ENCODE data around the gene RDH16.

Gene RDH16

DNA sequence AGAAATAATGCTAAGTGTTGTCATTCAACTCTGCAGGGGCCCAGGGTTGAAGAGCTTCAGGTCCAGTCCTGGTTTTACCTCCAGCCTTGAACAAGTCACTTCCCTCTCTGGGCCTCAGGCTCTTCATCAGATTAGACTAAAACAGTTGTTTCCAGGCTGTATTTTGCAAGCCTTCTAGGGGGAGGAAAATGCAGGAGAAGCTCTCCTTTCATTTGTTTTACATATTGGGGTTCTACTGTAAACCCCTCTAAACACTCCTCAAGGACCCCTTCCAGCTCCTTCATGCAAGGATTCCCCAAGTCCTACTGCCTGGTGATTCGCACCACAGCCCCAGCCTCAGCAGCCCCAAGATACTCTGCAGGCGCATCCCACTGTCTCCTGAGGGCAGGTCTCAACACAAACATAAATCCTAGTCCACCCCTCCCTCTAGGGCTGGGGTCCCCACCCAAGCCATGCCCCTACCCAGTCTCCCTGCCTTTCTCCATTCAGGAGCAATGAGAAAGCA is 25.9 kb downstream of the RDH16 start:
- H3K79me2 ChIP-seq (ENCODE audit: insufficient read depth, low read length): no peaks in the 10 kb centered on the region
- H3K4me1 ChIP-seq (ENCODE audit: insufficient read depth, low read length, severe bottlenecking): peaks cover 7% of the 10 kb centered on the region
- no peaks in the 10 kb centered on the region for H3K27me3 ChIP-seq (ENCODE audit: insufficient read depth, low read length)
- no peak for TF ChIP-seq EZH2 (IDR thresholded peaks at IDR 0.05; ENCODE audit: borderline replicate concordance, low read length)
- TF ChIP-seq, protein P1, sequence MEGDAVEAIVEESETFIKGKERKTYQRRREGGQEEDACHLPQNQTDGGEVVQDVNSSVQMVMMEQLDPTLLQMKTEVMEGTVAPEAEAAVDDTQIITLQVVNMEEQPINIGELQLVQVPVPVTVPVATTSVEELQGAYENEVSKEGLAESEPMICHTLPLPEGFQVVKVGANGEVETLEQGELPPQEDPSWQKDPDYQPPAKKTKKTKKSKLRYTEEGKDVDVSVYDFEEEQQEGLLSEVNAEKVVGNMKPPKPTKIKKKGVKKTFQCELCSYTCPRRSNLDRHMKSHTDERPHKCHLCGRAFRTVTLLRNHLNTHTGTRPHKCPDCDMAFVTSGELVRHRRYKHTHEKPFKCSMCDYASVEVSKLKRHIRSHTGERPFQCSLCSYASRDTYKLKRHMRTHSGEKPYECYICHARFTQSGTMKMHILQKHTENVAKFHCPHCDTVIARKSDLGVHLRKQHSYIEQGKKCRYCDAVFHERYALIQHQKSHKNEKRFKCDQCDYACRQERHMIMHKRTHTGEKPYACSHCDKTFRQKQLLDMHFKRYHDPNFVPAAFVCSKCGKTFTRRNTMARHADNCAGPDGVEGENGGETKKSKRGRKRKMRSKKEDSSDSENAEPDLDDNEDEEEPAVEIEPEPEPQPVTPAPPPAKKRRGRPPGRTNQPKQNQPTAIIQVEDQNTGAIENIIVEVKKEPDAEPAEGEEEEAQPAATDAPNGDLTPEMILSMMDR (IDR thresholded peaks at IDR 0.05; ENCODE audit: low read length): no peak
- peak overlapping the region; percentile 13; the same call in 1 of the 2 replicates for H3K4me2 ChIP-seq (ENCODE audit: low read length)
- no peak overlapping the region for H3K27ac ChIP-seq (ENCODE audit: low read depth, low read length, poor library complexity, severe bottlenecking)
- H4K20me1 ChIP-seq (ENCODE audit: insufficient read depth, low read length): no peaks in the 10 kb centered on the region
- H3K36me3 ChIP-seq (ENCODE audit: insufficient read depth, low read length): no peaks in the 10 kb centered on the region
- H3K9me2 ChIP-seq (ENCODE audit: low read depth, low read length): no peaks in the 10 kb centered on the region
- H2AFZ ChIP-seq (ENCODE audit: low read length): no peak overlapping the region
- H3K9me3 ChIP-seq (ENCODE audit: low read length): no peaks in the 10 kb centered on the region
- H3K9ac ChIP-seq (ENCODE audit: low read length): peak overlapping the region; percentile 7; the same call in 1 of the 2 replicates
- H3F3A ChIP-seq (ENCODE audit: insufficient read depth, low read length): no peaks in the 10 kb centered on the region
- H3K4me3 ChIP-seq (ENCODE audit: low read depth, low read length, poor library complexity, severe bottlenecking): no peak overlapping the region

DNA sequence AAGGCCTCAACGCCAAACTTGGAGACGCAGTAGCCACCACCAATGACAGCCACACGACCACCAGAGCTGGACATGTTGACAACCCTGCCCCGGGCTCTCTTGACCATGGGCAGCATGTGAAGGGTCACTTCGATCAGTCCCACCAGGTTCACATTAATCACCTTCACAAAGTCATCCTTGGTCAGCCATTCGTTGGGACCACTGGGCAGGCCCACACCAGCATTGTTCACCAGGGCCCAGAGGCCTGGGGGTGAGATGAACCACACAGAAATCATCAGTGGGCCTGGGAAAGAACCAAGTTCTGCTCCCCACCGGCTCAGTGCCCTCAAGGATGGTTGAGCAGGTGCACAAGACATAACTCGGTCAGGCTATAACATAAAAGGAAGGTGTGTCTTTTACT is 27.2 kb downstream of the RDH16 start:
- H3K9me2 ChIP-seq (ENCODE audit: low read depth, low read length): no peaks in the 10 kb centered on the region
- H3K79me2 ChIP-seq (ENCODE audit: insufficient read depth, low read length): no peaks in the 10 kb centered on the region
- H2AFZ ChIP-seq (ENCODE audit: low read length): no peak overlapping the region
- H3K9ac ChIP-seq (ENCODE audit: low read length): no peak overlapping the region
- no peak overlapping the region for H3K4me3 ChIP-seq (ENCODE audit: low read depth, low read length, poor library complexity, severe bottlenecking)
- peaks cover 7% of the 10 kb centered on the region for H3K4me1 ChIP-seq (ENCODE audit: insufficient read depth, low read length, severe bottlenecking)
- no peaks in the 10 kb centered on the region for H4K20me1 ChIP-seq (ENCODE audit: insufficient read depth, low read length)
- no peaks in the 10 kb centered on the region for H3F3A ChIP-seq (ENCODE audit: insufficient read depth, low read length)
- H3K9me3 ChIP-seq (ENCODE audit: low read length): no peaks in the 10 kb centered on the region
- H3K27ac ChIP-seq (ENCODE audit: low read depth, low read length, poor library complexity, severe bottlenecking): no peak overlapping the region
- TF ChIP-seq EZH2 (IDR thresholded peaks at IDR 0.05; ENCODE audit: borderline replicate concordance, low read length): no peak
- TF ChIP-seq, protein P1 (IDR thresholded peaks at IDR 0.05; ENCODE audit: low read length): no peak
- no peaks in the 10 kb centered on the region for H3K36me3 ChIP-seq (ENCODE audit: insufficient read depth, low read length)
- H3K4me2 ChIP-seq (ENCODE audit: low read length): no peak overlapping the region
- no peaks in the 10 kb centered on the region for H3K27me3 ChIP-seq (ENCODE audit: insufficient read depth, low read length)

DNA sequence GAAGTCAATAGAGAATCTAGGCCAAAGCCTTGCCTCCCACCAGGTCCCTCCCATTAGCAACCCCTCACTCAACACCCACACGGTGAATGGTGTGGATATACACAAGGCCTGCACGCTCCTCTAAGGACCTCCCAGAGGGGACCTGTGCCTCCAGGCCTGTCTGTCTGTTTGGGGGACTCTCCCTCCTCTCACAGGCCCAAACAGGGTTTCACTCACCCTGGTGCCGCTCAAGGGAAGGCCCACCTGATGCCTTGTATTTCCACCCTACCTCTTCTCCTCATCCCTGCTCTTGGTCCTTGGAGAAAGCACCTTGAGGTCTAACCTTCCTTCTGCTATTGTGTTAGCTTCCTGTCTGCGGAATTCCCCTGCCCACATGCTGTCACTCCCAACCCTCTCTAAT is 27.6 kb downstream of the RDH16 start:
- no peak overlapping the region for H3K9ac ChIP-seq (ENCODE audit: low read length)

More for the DNA sequence above, 27.6 kb downstream of the RDH16 start:
- no peaks in the 10 kb centered on the region for H4K20me1 ChIP-seq (ENCODE audit: insufficient read depth, low read length)
- H3K4me2 ChIP-seq (ENCODE audit: low read length): no peak overlapping the region
- H3K4me3 ChIP-seq (ENCODE audit: low read depth, low read length, poor library complexity, severe bottlenecking): no peak overlapping the region
- peaks cover 7% of the 10 kb centered on the region for H3K4me1 ChIP-seq (ENCODE audit: insufficient read depth, low read length, severe bottlenecking)
- TF ChIP-seq EZH2 (IDR thresholded peaks at IDR 0.05; ENCODE audit: borderline replicate concordance, low read length): no peak
- TF ChIP-seq, protein P1 (IDR thresholded peaks at IDR 0.05; ENCODE audit: low read length): no peak
- H2AFZ ChIP-seq (ENCODE audit: low read length): no peak overlapping the region
- no peaks in the 10 kb centered on the region for H3K27me3 ChIP-seq (ENCODE audit: insufficient read depth, low read length)
- H3K79me2 ChIP-seq (ENCODE audit: insufficient read depth, low read length): no peaks in the 10 kb centered on the region
- no peaks in the 10 kb centered on the region for H3K9me2 ChIP-seq (ENCODE audit: low read depth, low read length)
- no peaks in the 10 kb centered on the region for H3F3A ChIP-seq (ENCODE audit: insufficient read depth, low read length)
- H3K27ac ChIP-seq (ENCODE audit: low read depth, low read length, poor library complexity, severe bottlenecking): no peak overlapping the region
- H3K36me3 ChIP-seq (ENCODE audit: insufficient read depth, low read length): no peaks in the 10 kb centered on the region
- H3K9me3 ChIP-seq (ENCODE audit: low read length): no peaks in the 10 kb centered on the region

All from OCI-LY1 (cell line).